ENCODE data around the gene GP1BB.

DNA sequence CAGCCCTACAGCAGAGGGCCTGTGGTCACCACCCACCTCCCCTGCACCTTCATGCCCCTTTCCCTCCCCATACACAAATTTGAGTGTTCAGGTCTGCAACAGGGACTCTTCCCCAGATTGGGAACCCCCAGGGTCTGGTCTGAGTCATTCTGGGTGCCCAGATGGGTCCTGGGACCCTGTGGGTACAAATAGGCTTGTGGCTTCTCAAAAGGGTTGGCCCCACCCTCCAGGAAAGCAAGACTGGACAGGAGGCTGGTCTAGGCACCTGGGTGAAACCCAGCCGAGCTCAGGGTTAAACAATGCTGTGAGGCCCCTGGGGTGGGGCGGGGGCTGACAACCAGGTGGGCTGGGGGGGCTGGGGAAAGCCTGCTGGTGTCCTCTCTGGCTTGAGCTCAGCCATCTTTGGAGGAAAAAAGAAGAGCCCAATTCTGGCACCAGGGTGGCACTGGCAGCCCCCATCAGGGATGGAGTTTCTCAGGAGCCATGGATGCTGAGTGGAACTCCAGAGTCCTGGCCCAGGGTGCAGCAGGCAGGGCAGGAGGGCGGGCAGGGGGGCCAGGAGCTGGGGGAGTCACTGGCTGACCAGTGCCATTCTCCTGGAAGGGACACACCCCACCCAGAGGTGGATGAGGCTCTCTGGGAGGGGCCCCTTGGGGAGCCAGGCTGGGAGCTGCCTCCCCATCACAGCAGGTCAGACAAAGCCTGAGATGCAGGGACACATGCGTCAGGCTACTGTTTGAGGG, 8.0 kb upstream of the GP1BB start:
- TF ChIP-seq CTCF (IDR thresholded peaks at IDR 0.05) (no peak), POLR2A (IDR thresholded peaks at IDR 0.05) (no peak)

Measured in lower leg skin (tissue), 3 donors.